Breast epithelium (tissue), 3 donors: ENCODE results near the gene INTS14.

Experiments
- POLR2A ChIP-seq: fragments of 450-650 bp; IDR thresholded peaks from one replicate; pipeline ENCODE4 v1.6.1; 2016; ENCODE audit warnings: antibody characterized with exemption, mild to moderate bottlenecking, moderate library complexity
- POLR2AphosphoS5 ChIP-seq, 3 donors: sonication (generic); formaldehyde crosslinking; IDR thresholded peaks; one replicate each; pipeline ENCODE4 v1.6.1; 2017; ENCODE audit warnings: antibody characterized with exemption in 3 of 3
- TF ChIP-seq, protein P1 (sequence below), 3 donors: fragments of 450-650 bp; IDR thresholded peaks; one replicate each; pipeline ENCODE4 v1.5.1; 2016 to 2017; ENCODE audit warnings: antibody characterized with exemption in 3 of 3, mild to moderate bottlenecking in 3 of 3, moderate library complexity in 3 of 3

- TF ChIP-seq POLR2A, result no peak
- TF ChIP-seq, protein P1, sequence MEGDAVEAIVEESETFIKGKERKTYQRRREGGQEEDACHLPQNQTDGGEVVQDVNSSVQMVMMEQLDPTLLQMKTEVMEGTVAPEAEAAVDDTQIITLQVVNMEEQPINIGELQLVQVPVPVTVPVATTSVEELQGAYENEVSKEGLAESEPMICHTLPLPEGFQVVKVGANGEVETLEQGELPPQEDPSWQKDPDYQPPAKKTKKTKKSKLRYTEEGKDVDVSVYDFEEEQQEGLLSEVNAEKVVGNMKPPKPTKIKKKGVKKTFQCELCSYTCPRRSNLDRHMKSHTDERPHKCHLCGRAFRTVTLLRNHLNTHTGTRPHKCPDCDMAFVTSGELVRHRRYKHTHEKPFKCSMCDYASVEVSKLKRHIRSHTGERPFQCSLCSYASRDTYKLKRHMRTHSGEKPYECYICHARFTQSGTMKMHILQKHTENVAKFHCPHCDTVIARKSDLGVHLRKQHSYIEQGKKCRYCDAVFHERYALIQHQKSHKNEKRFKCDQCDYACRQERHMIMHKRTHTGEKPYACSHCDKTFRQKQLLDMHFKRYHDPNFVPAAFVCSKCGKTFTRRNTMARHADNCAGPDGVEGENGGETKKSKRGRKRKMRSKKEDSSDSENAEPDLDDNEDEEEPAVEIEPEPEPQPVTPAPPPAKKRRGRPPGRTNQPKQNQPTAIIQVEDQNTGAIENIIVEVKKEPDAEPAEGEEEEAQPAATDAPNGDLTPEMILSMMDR (IDR thresholded peaks at IDR 0.05), result no peak
- no peak for TF ChIP-seq POLR2AphosphoS5 (IDR thresholded peaks at IDR 0.05)
These were observed 7.4 kb downstream of the INTS14 start for GRCh38 chr15:65603559-65603958.
